Measurements from ENCODE around the gene FZD10.

Gene FZD10

GRCh38 chr12:130183585-130184370 is 21.5 kb downstream of the FZD10 start:
- no peak for DNase-seq (ENCODE audit: low spot score)

- DNase-seq (ENCODE audit: low spot score): no peak
Observed at GRCh38 chr12:130184404-130185090, 22.3 kb downstream of the FZD10 start.

GRCh38 chr12:130185455-130186391 is 23.5 kb downstream of the FZD10 start:
- DNase-seq (ENCODE audit: low spot score): no peak

GRCh38 chr12:130186651-130187268 is 24.5 kb downstream of the FZD10 start:
- peak; percentile 43 for DNase-seq (ENCODE audit: low spot score)

GRCh38 chr12:130192642-130193345 is 30.5 kb downstream of the FZD10 start:
- DNase-seq (ENCODE audit: low spot score): peak; percentile 37

- DNase-seq (ENCODE audit: low spot score): no peak
Observed at GRCh38 chr12:130194154-130194553, 31.9 kb downstream of the FZD10 start.

- no peak for DNase-seq (ENCODE audit: low spot score)
Observed at GRCh38 chr12:130195369-130195768, 33.1 kb downstream of the FZD10 start.

- no peak for DNase-seq (ENCODE audit: low spot score)
Observed at GRCh38 chr12:130195776-130196175, 33.5 kb downstream of the FZD10 start.

- DNase-seq (ENCODE audit: low spot score): no peak
Observed at GRCh38 chr12:130196827-130197226, 34.6 kb downstream of the FZD10 start.

- DNase-seq (ENCODE audit: low spot score): no peak
Observed at GRCh38 chr12:130198026-130198662, 35.9 kb downstream of the FZD10 start.

GRCh38 chr12:130198663-130199060 is 36.4 kb downstream of the FZD10 start:
- DNase-seq (ENCODE audit: low spot score): no peak

- no peak for DNase-seq (ENCODE audit: low spot score)
Observed at GRCh38 chr12:130199581-130200390, 37.5 kb downstream of the FZD10 start.

- no peak for DNase-seq (ENCODE audit: low spot score)
Observed at GRCh38 chr12:130200445-130200844, 38.2 kb downstream of the FZD10 start.

GRCh38 chr12:130201037-130201436 is 38.8 kb downstream of the FZD10 start:
- DNase-seq (ENCODE audit: low spot score): no peak

GRCh38 chr12:130202201-130202600 is 39.9 kb downstream of the FZD10 start:
- no peak for DNase-seq (ENCODE audit: low spot score)

GRCh38 chr12:130203151-130203550 is 40.9 kb downstream of the FZD10 start:
- DNase-seq (ENCODE audit: low spot score): no peak

GRCh38 chr12:130204541-130204953 is 42.3 kb downstream of the FZD10 start:
- no peak for DNase-seq (ENCODE audit: low spot score)

GRCh38 chr12:130205495-130205894 is 43.2 kb downstream of the FZD10 start:
- DNase-seq (ENCODE audit: low spot score): no peak

GRCh38 chr12:130212384-130212989 is 50.2 kb downstream of the FZD10 start:
- DNase-seq (ENCODE audit: low spot score): no peak

Data from iPS-NIHi11 (cell line).